ENCODE results near the gene METTL27. TPM values are rescaled to one million over a fixed set of nuclear protein-coding genes. Genes with fewer than 3 reads are reported as not detected.

Gene METTL27
- total and polyA plus RNA-seq, 2 experiments from 2014 or later = 10.1 to 11.0 TPM

GRCh38 chr7:73861305-73861704, 19.0 kb upstream of the METTL27 start (continued):
- no peak for TF ChIP-seq ZNF462 (CRISPR knock-in tag; IDR thresholded peaks at IDR 0.05)
- no peak for TF ChIP-seq POLR2AphosphoS5 (IDR thresholded peaks at IDR 0.05; ENCODE audit: low read depth)
- no peak for TF ChIP-seq CTCF (conservative IDR thresholded peaks at IDR 0.05; ENCODE audit: low read depth in 2 of 2)
- TF ChIP-seq STAT1 (IDR thresholded peaks at IDR 0.05; ENCODE audit: unreplicated experiment) = no peak
- no peak for TF ChIP-seq NANOG (IDR thresholded peaks at IDR 0.05; ENCODE audit: borderline replicate concordance)
- no peak for TF ChIP-seq ETS1 (IDR thresholded peaks at IDR 0.05)
- TF ChIP-seq EZH2 (IDR thresholded peaks at IDR 0.05; ENCODE audit: low read depth, unreplicated experiment) = no peak
- no peak for TF ChIP-seq ZNF331 (CRISPR knock-in tag; IDR thresholded peaks at IDR 0.05; ENCODE audit: low read depth)
